HepG2 (cell line): ENCODE data around the gene DRC7. TPM values are rescaled to one million over a fixed set of nuclear protein-coding genes. Genes with fewer than 3 reads are reported as not detected.

Source experiments
- ARID4A ChIP-seq: sonication (generic); formaldehyde crosslinking; IDR thresholded peaks from 2 replicates; pipeline ENCODE4 v1.5.0; 2020; ENCODE audit warnings: mild to moderate bottlenecking, missing genetic modification reagents, borderline replicate concordance
- BCL6 ChIP-seq: IDR thresholded peaks from 2 replicates; pipeline ENCODE4 v1.6.1; 2016; ENCODE audit warnings: missing genetic modification reagents, missing compliant biosample characterization
- FUBP1 ChIP-seq: sonication (generic); formaldehyde crosslinking; IDR thresholded peaks from 2 replicates; pipeline ENCODE4 v1.5.1; 2020; ENCODE audit warnings: missing genetic modification reagents, mild to moderate bottlenecking, borderline replicate concordance
- GLI4 ChIP-seq: sonication (generic); formaldehyde crosslinking; IDR thresholded peaks from 2 replicates; pipeline ENCODE4 v1.5.1; 2020; ENCODE audit warnings: missing genetic modification reagents, mild to moderate bottlenecking, moderate library complexity, borderline replicate concordance
- KDM1A ChIP-seq: IDR thresholded peaks from 2 replicates; pipeline ENCODE4 v1.6.1; 2016; ENCODE audit warnings: missing compliant biosample characterization
- KLF16 ChIP-seq, 2 experiments: sonication (generic) in 1 of 2; formaldehyde crosslinking in 1 of 2; IDR thresholded peaks; 2 replicates each; pipeline versions ENCODE4 v1.6.1 to v1.8.0; 2016 to 2023; ENCODE audit warnings: missing genetic modification reagents in 2 of 2, missing compliant biosample characterization in 1 of 2
- MAX ChIP-seq: IDR thresholded peaks from 2 replicates; pipeline ENCODE4 v1.6.1; 2012; ENCODE audit warnings: inconsistent platforms
- MIER2 ChIP-seq: IDR thresholded peaks from 2 replicates; pipeline ENCODE4 v1.6.1; 2016; ENCODE audit warnings: missing biosample characterization, missing genetic modification reagents
- MXI1 ChIP-seq: IDR thresholded peaks from 3 replicates; pipeline ENCODE4 v1.6.1; 2012; ENCODE audit warnings: low read depth, low read length, inconsistent platforms, borderline replicate concordance
- NKX3-1 ChIP-seq: sonication (generic); formaldehyde crosslinking; IDR thresholded peaks from 2 replicates; pipeline ENCODE4 v1.5.0; 2020; ENCODE audit warnings: missing genetic modification reagents
- POLR2AphosphoS2 ChIP-seq: IDR thresholded peaks from 2 replicates; pipeline ENCODE4 v1.6.1; 2011; ENCODE audit warnings: low read depth, low read length, improper control_type of control experiment
- SIN3A ChIP-seq: IDR thresholded peaks from 2 replicates; pipeline ENCODE4 v1.6.1; 2011; ENCODE audit warnings: low read depth, mild to moderate bottlenecking, control low read depth, low read length, borderline replicate concordance
- THAP11 ChIP-seq: IDR thresholded peaks from 2 replicates; pipeline ENCODE4 v1.6.1; 2016; ENCODE audit warnings: missing biosample characterization, missing genetic modification reagents
- ZNF160 ChIP-seq: sonication (generic); formaldehyde crosslinking; IDR thresholded peaks from 2 replicates; pipeline ENCODE4 v1.8.0; 2022; ENCODE audit warnings: mild to moderate bottlenecking, inconsistent platforms, missing genetic modification reagents
- ZNF546 ChIP-seq: sonication (generic); formaldehyde crosslinking; conservative IDR thresholded peaks from 2 replicates; pipeline ENCODE4 v1.8.1; 2023; ENCODE audit warnings: mild to moderate bottlenecking, missing genetic modification reagents
- ZNF564 ChIP-seq: sonication (generic); formaldehyde crosslinking; IDR thresholded peaks from 2 replicates; pipeline ENCODE4 v1.8.1; 2023; ENCODE audit warnings: mild to moderate bottlenecking, missing genetic modification reagents
- ZNF660 ChIP-seq: sonication (generic); formaldehyde crosslinking; IDR thresholded peaks from 2 replicates; pipeline ENCODE4 v1.5.1; 2020; ENCODE audit warnings: mild to moderate bottlenecking, low read depth, missing genetic modification reagents, borderline replicate concordance
- ZNF713 ChIP-seq: sonication (generic); formaldehyde crosslinking; IDR thresholded peaks from 2 replicates; pipeline ENCODE4 v1.4.0; 2020; ENCODE audit warnings: mild to moderate bottlenecking, missing genetic modification reagents
- polyA plus RNA-seq, 8 experiments: library from polyadenylated mRNA; depleted of rRNA in 3 of 8; stranded (reverse) in 7 of 8; unstranded in 1 of 8; fragments of >200 nt; fragmentation: Illumina TruSeq in 4 of 8; extraction: Trizol in 4 of 8; gene quantifications; 2 replicates each; pipeline versions ENCODE4 v1.2.1 to v1.2.3, GENCODE V29; 2011 to 2016; ENCODE audit warnings: low read depth in 4 of 8, missing spikeins in 1 of 8, mixed read lengths in 1 of 8; ENCODE audit not compliant: insufficient read depth in 1 of 8
- total RNA-seq, 5 experiments: library from RNA; depleted of rRNA; stranded (reverse); fragments of >200 nt; fragmentation: Illumina TruSeq; extraction: Trizol; gene quantifications; 2 replicates each; pipeline ENCODE4 v1.2.3, GENCODE V29; 2016; ENCODE audit warnings: low read depth in 1 of 5
- TF ChIP-seq, protein P1 (sequence below): sonication (generic); formaldehyde crosslinking; IDR thresholded peaks from 2 replicates; pipeline ENCODE4 v1.8.1; 2022; ENCODE audit warnings: low read depth, mild to moderate bottlenecking, missing genetic modification reagents
- TF ChIP-seq, protein P2 (sequence below): sonication (generic); formaldehyde crosslinking; IDR thresholded peaks from 2 replicates; pipeline ENCODE4 v1.5.0; 2020; ENCODE audit warnings: missing genetic modification reagents

The DRC7 gene
- total and polyA plus RNA-seq, 2 of the 13 experiments (the other 11 are each of a cell fraction or from before 2014, with no cell fraction given): 2.7 to 3.4 TPM

GRCh38 chr16:57709663-57710062 is 15.1 kb downstream of the DRC7 start (continued):
- TF ChIP-seq, protein P1, sequence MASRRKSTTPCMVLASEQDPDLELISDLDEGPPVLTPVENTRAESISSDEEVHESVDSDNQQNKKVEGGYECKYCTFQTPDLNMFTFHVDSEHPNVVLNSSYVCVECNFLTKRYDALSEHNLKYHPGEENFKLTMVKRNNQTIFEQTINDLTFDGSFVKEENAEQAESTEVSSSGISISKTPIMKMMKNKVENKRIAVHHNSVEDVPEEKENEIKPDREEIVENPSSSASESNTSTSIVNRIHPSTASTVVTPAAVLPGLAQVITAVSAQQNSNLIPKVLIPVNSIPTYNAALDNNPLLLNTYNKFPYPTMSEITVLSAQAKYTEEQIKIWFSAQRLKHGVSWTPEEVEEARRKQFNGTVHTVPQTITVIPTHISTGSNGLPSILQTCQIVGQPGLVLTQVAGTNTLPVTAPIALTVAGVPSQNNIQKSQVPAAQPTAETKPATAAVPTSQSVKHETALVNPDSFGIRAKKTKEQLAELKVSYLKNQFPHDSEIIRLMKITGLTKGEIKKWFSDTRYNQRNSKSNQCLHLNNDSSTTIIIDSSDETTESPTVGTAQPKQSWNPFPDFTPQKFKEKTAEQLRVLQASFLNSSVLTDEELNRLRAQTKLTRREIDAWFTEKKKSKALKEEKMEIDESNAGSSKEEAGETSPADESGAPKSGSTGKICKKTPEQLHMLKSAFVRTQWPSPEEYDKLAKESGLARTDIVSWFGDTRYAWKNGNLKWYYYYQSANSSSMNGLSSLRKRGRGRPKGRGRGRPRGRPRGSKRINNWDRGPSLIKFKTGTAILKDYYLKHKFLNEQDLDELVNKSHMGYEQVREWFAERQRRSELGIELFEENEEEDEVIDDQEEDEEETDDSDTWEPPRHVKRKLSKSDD (CRISPR knock-in tag): no peak
- no peak for TF ChIP-seq MAX
- no peak for TF ChIP-seq KDM1A (CRISPR knock-in tag)
- TF ChIP-seq KLF16 (CRISPR knock-in tag; IDR thresholded peaks at IDR 0.05): peak in 1 of 2 experiments; percentile 49; a peak in 1 of 4 replicates
- no peak for TF ChIP-seq ZNF713 (CRISPR knock-in tag)
- no peak for TF ChIP-seq GLI4 (CRISPR knock-in tag)
- TF ChIP-seq BCL6 (CRISPR knock-in tag): peak; percentile 46
- TF ChIP-seq FUBP1 (CRISPR knock-in tag): no peak
- TF ChIP-seq, protein P2, sequence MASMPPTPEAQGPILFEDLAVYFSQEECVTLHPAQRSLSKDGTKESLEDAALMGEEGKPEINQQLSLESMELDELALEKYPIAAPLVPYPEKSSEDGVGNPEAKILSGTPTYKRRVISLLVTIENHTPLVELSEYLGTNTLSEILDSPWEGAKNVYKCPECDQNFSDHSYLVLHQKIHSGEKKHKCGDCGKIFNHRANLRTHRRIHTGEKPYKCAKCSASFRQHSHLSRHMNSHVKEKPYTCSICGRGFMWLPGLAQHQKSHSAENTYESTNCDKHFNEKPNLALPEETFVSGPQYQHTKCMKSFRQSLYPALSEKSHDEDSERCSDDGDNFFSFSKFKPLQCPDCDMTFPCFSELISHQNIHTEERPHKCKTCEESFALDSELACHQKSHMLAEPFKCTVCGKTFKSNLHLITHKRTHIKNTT (CRISPR knock-in tag): no peak
- TF ChIP-seq MIER2: no peak
- TF ChIP-seq MXI1: no peak
- no peak for TF ChIP-seq SIN3A
- TF ChIP-seq POLR2AphosphoS2: no peak
- TF ChIP-seq ARID4A (CRISPR knock-in tag): no peak; the same call in 1 of the 2 replicates
- no peak for TF ChIP-seq ZNF660 (CRISPR knock-in tag)
- TF ChIP-seq ZNF160 (CRISPR knock-in tag): no peak
- TF ChIP-seq ZNF546 (CRISPR knock-in tag): no peak
- TF ChIP-seq THAP11 (CRISPR knock-in tag): peak; percentile 67
- TF ChIP-seq ZNF564 (CRISPR knock-in tag): no peak
- 0 out of 2 replicates have a peak, but pooled peaks have one; percentile 56 for TF ChIP-seq NKX3-1 (CRISPR knock-in tag)
